DMS53 treated with DMSO at 0.1 percent for 48 hours (cell line): Measurements from ENCODE around the gene TRAP1.
A peak's percentile ranks its signal among the peaks of the same experiment; 100 is the strongest.
"Not testable (repeated sequence)": the region's sequence is repeated elsewhere in the genome, so short reads cannot be mapped to it uniquely, and the experiment has no call there.

Experiments used
- DNase-seq: peaks from one replicate; lab custom pipeline; 2025; ENCODE audit not compliant: unreplicated experiment; lab: John Stamatoyannopoulos, UW

TRAP1 gene

GRCh38 chr16:3618769-3619141, 98.6 kb downstream of the TRAP1 start:
- DNase-seq = peak; percentile 5

- no peak for DNase-seq
These were observed 104.5 kb downstream of the TRAP1 start for GRCh38 chr16:3612510-3613466.

- DNase-seq = peak; percentile 77
These were observed 106.0 kb downstream of the TRAP1 start, which contains the start of gene SLX4 for GRCh38 chr16:3611146-3611975. SLX4 (minus strand) TSS chr16:3611606; CDS start chr16:3608964, 2,642 bp downstream.

GRCh38 chr16:3610698-3611145, 106.6 kb downstream of the TRAP1 start:
- no peak for DNase-seq

GRCh38 chr16:3609895-3610697, 107.2 kb downstream of the TRAP1 start:
- no peak for DNase-seq

- not testable (repeated sequence) for DNase-seq
These were observed 108.3 kb downstream of the TRAP1 start for GRCh38 chr16:3608976-3609375.

- no peak for DNase-seq
These were observed 109.3 kb downstream of the TRAP1 start for GRCh38 chr16:3608069-3608468.
